HCT116 (cell line): ENCODE results near the gene TGFBR3. TPM values are rescaled to one million over a fixed set of nuclear protein-coding genes. Genes with fewer than 3 reads are reported as not detected.

ENCODE experiments used
- ATAC-seq: fragments of 200-7000 bp; cut with Tn5 transposase; 2 replicates; pipeline ENCODE4 v1.9.1; 2020; ENCODE audit warnings: mild to moderate bottlenecking, moderate library complexity
- BruUV-seq: library from RNA; stranded (reverse); fragments of 400-500 nt; replicated peaks from 2 replicates; lab custom pipeline; 2021; lab: Mats Ljungman, UMichigan
- CTCF ChIA-PET: fragments of 300-600 bp; sonication (Branson Sonifier 250); formaldehyde crosslinking; loops from one replicate; lab custom pipeline; 2021; ENCODE audit warnings: antibody characterized with exemption; lab: Charles Lee
- POLR2A ChIA-PET: fragments of 300-600, 350-600 bp; sonication (Branson Sonifier 250); formaldehyde crosslinking; loops from one replicate; lab custom pipeline; 2021; ENCODE audit warnings: antibody characterized with exemption; lab: Charles Lee
- RAD21 ChIA-PET, 2 experiments: fragments of 300-600 bp; sonication (Branson Sonifier 250); formaldehyde crosslinking; loops; one replicate each; lab custom pipeline; 2023; ENCODE audit warnings: low total read pairs in 2 of 2; ENCODE audit not compliant: uncharacterized antibody in 2 of 2, unreplicated experiment in 2 of 2, low non-redundant PET in 1 of 2; lab: Charles Lee
- DNase-seq: peaks from one replicate; pipeline ENCODE4 v3.0.0-alpha.2; 2010; ENCODE audit warnings: low read depth, low spot score
- H2AFZ ChIP-seq: fragments of 200-600 bp; shearing (Covaris generic), sonication (generic); 2 replicates; pipeline ENCODE4 v1.6.1; 2017; ENCODE audit warnings: low read depth, mixed run types, mixed read lengths, antibody characterized with exemption, low read length; ENCODE audit not compliant: poor library complexity, severe bottlenecking
- H3K27ac ChIP-seq: 2 replicates; pipeline ENCODE4 v1.5.1; 2012; ENCODE audit warnings: low read depth, low read length
- H3K27me3 ChIP-seq: fragments of 200-600 bp; sonication (generic); 2 replicates; pipeline ENCODE4 v1.6.1; 2016; ENCODE audit warnings: mixed run types, low read length, mixed read lengths; ENCODE audit not compliant: insufficient read depth
- H3K36me3 ChIP-seq, 2 experiments: fragments of 200-500 bp in 1 of 2; fragments of 200-600 bp in 1 of 2; sonication (Bioruptor generic) in 1 of 2; sonication (generic) in 1 of 2; 2 replicates each; pipeline versions ENCODE4 v1.5.1 to v1.6.1; 2014 to 2016; ENCODE audit warnings: low read length in 2 of 2, inconsistent platforms in 1 of 2, mixed read lengths in 1 of 2, mixed run types in 1 of 2; ENCODE audit not compliant: insufficient read depth in 2 of 2, control insufficient read depth in 1 of 2
- H3K4me1 ChIP-seq, 2 experiments: fragments of 200-600 bp in 1 of 2; sonication (generic) in 1 of 2; 2 replicates each; pipeline versions ENCODE4 v1.5.1 to v1.6.1; 2012 to 2017; ENCODE audit warnings: low read length in 2 of 2, inconsistent platforms in 1 of 2, mild to moderate bottlenecking in 1 of 2, mixed read lengths in 1 of 2, mixed run types in 1 of 2, moderate library complexity in 1 of 2; ENCODE audit not compliant: insufficient read depth in 2 of 2, control insufficient read depth in 1 of 2
- H3K4me2 ChIP-seq: fragments of 200-600 bp; sonication (generic); 2 replicates; pipeline ENCODE4 v1.6.1; 2017; ENCODE audit warnings: mixed run types, low read length, mixed read lengths
- H3K4me3 ChIP-seq, 2 experiments: fragments of 200-600 bp in 1 of 2; sonication (generic) in 1 of 2; replicated peaks in 1 of 2; 2 replicates each; pipeline ENCODE4 v1.5.1; 2011 to 2016; ENCODE audit warnings: low read length in 2 of 2, control low read depth in 1 of 2, low read depth in 1 of 2, mild to moderate bottlenecking in 1 of 2, mixed read lengths in 1 of 2, mixed run types in 1 of 2
- H3K79me2 ChIP-seq: fragments of 200-600 bp; sonication (generic); 2 replicates; pipeline ENCODE4 v1.6.1; 2017; ENCODE audit warnings: mild to moderate bottlenecking, mixed run types, low read length, moderate library complexity, mixed read lengths; ENCODE audit not compliant: insufficient read depth
- H3K9ac ChIP-seq: fragments of 200-600 bp; sonication (generic); 2 replicates; pipeline ENCODE4 v1.6.1; 2016; ENCODE audit warnings: low read length, mixed read lengths
- H3K9me2 ChIP-seq: fragments of 200-600 bp; sonication (generic), shearing (Covaris generic); 2 replicates; pipeline ENCODE4 v1.6.1; 2017; ENCODE audit warnings: mixed run types, mild to moderate bottlenecking, moderate library complexity; ENCODE audit not compliant: insufficient read depth
- H3K9me3 ChIP-seq, 2 experiments: fragments of 200-500 bp in 1 of 2; fragments of 200-600 bp in 1 of 2; sonication (Bioruptor generic) in 1 of 2; sonication (generic) in 1 of 2; 2 replicates each; pipeline ENCODE4 v1.6.1; 2014 to 2017; ENCODE audit warnings: low read length in 2 of 2, mixed read lengths in 2 of 2, inconsistent platforms in 1 of 2, low read depth in 1 of 2, mild to moderate bottlenecking in 1 of 2, mixed run types in 1 of 2, moderate library complexity in 1 of 2; ENCODE audit not compliant: control insufficient read depth in 1 of 2, insufficient read depth in 1 of 2
- H4K20me1 ChIP-seq: fragments of 200-600 bp; sonication (generic), shearing (Covaris generic); 2 replicates; pipeline ENCODE4 v1.6.1; 2017; ENCODE audit warnings: mixed run types, mild to moderate bottlenecking, moderate library complexity; ENCODE audit not compliant: insufficient read depth
- CEBPB ChIP-seq: IDR thresholded peaks from 2 replicates; pipeline ENCODE4 v1.6.1; 2012; ENCODE audit warnings: low read depth
- CTCF ChIP-seq, 3 experiments: fragments of 200-600 bp in 1 of 3; sonication (generic) in 1 of 3; IDR thresholded peaks in 2 of 3; conservative IDR thresholded peaks in 1 of 3; 2 replicates each; pipeline ENCODE4 v1.5.1; 2012 to 2017; ENCODE audit warnings: low read depth in 2 of 3, low read length in 2 of 3, antibody characterized with exemption in 1 of 3, borderline replicate concordance in 1 of 3, control low read depth in 1 of 3, mild to moderate bottlenecking in 1 of 3, mixed read lengths in 1 of 3, mixed run types in 1 of 3, moderate library complexity in 1 of 3; ENCODE audit not compliant: insufficient read depth in 1 of 3
- EZH2phosphoT487 ChIP-seq: fragments of 200-600 bp; IDR thresholded peaks from 2 replicates; pipeline ENCODE4 v1.6.1; 2018; ENCODE audit warnings: antibody characterized with exemption, borderline replicate concordance
- MAX ChIP-seq: IDR thresholded peaks from 2 replicates; pipeline ENCODE4 v1.6.1; 2012
- POLR2A ChIP-seq: IDR thresholded peaks from 2 replicates; pipeline ENCODE4 v1.7.0; 2011; ENCODE audit warnings: borderline replicate concordance; ENCODE audit not compliant: insufficient read depth, insufficient read length; ENCODE audit errors: extremely low read depth
- RAD21 ChIP-seq: IDR thresholded peaks from 2 replicates; pipeline ENCODE4 v1.6.1; 2012; ENCODE audit warnings: low read depth, mild to moderate bottlenecking
- REST ChIP-seq: IDR thresholded peaks from 2 replicates; pipeline ENCODE4 v1.6.1; 2012; ENCODE audit warnings: low read depth
- SP1 ChIP-seq: IDR thresholded peaks from 2 replicates; pipeline ENCODE4 v1.6.1; 2012; ENCODE audit warnings: low read depth
- YY1 ChIP-seq: IDR thresholded peaks from 2 replicates; pipeline ENCODE4 v1.6.1; 2011; ENCODE audit warnings: low read length, low read depth, moderate library complexity, mild to moderate bottlenecking; ENCODE audit not compliant: insufficient replicate concordance; ENCODE audit errors: extremely low read depth
- ZBTB33 ChIP-seq: IDR thresholded peaks from 2 replicates; pipeline ENCODE4 v1.6.1; 2011; ENCODE audit warnings: mild to moderate bottlenecking, low read length, moderate library complexity; ENCODE audit not compliant: insufficient replicate concordance; ENCODE audit errors: extremely low read depth
- ZFX ChIP-seq: fragments of 450-650 bp; IDR thresholded peaks from 2 replicates; pipeline ENCODE4 v1.6.1; 2017
- ZNF274 ChIP-seq: fragments of 200-500 bp; sonication (Bioruptor generic); IDR thresholded peaks from 2 replicates; pipeline ENCODE4 v1.6.1; 2014; ENCODE audit warnings: mild to moderate bottlenecking, low read depth, low read length, inconsistent platforms
- intact Hi-C: fragments of 100-400 bp; cut with micrococcal nuclease; formaldehyde crosslinking; loops from 2 replicates; pipeline ENCODE4 v1.10.0; 2022
- total RNA-seq: library from RNA; stranded (reverse); gene quantifications from one replicate; pipeline ENCODE4 v1.2.1, GENCODE V29; 2021; ENCODE audit not compliant: unreplicated experiment

TGFBR3 gene
- total RNA-seq, 1 experiment from 2014 or later: 7.1 TPM

- TF ChIP-seq POLR2A (no peak), MAX (no peak), ZBTB33 (no peak), YY1 (no peak), CTCF (IDR thresholded peaks at IDR 0.05 in 2 of 3, conservative IDR thresholded peaks at IDR 0.05 in 1 of 3; ENCODE audit: borderline replicate concordance in 1 of 3, insufficient read depth in 1 of 3, low read depth in 2 of 3, low read length in 2 of 3) (no peak), SP1 (no peak), CEBPB (no peak), ZFX (no peak)
Observed at GRCh38 chr1:91876781-91877573, 9.0 kb downstream of the TGFBR3 start (continued).

GRCh38 chr1:91876040-91876470, 9.9 kb downstream of the TGFBR3 start:
- Histone ChIP-seq H3K4me3 (no peak overlapping the region), H3K36me3 (no peaks in the 10 kb centered on the region), H3K79me2 (no peaks in the 10 kb centered on the region), H3K4me1 (peaks cover 20 to 21% of the 10 kb centered on the region in 2 experiments), H2AFZ (no peak overlapping the region), H3K27ac (no peak overlapping the region), H3K9me2 (no peaks in the 10 kb centered on the region), H4K20me1 (no peaks in the 10 kb centered on the region), H3K9ac (no peak overlapping the region), H3K4me2 (no peak overlapping the region), H3K27me3 (no peaks in the 10 kb centered on the region), H3K9me3 (no peaks in the 10 kb centered on the region)
- ATAC-seq (no peak), DNase-seq (no peak)
- ChIA-PET POLR2A (no interaction called here), CTCF (no interaction called here), RAD21 (no interaction called here)
- intact Hi-C loops: no loop called here
- no TSS peak for BruUV-seq
- TF ChIP-seq ZNF274: no peak
- no peak for TF ChIP-seq REST
- no peak for TF ChIP-seq YY1
- TF ChIP-seq SP1: no peak
- no peak for TF ChIP-seq RAD21
- TF ChIP-seq EZH2phosphoT487: no peak
- TF ChIP-seq CTCF (IDR thresholded peaks at IDR 0.05 in 2 of 3, conservative IDR thresholded peaks at IDR 0.05 in 1 of 3; ENCODE audit: borderline replicate concordance in 1 of 3, insufficient read depth in 1 of 3, low read depth in 2 of 3, low read length in 2 of 3): no peak
